CD1c-positive myeloid dendritic cell (primary cell): Measurements from ENCODE around the gene SRD5A1.
A peak's percentile ranks its signal among the peaks of the same experiment; 100 is the strongest.
"Not testable (repeated sequence)": the region's sequence is repeated elsewhere in the genome, so short reads cannot be mapped to it uniquely, and the experiment has no call there.

Experiments used
- DNase-seq: peaks from one replicate; pipeline ENCODE4 v3.0.0-alpha.2; 2016; ENCODE audit errors: extremely low spot score

The SRD5A1 gene

DNA sequence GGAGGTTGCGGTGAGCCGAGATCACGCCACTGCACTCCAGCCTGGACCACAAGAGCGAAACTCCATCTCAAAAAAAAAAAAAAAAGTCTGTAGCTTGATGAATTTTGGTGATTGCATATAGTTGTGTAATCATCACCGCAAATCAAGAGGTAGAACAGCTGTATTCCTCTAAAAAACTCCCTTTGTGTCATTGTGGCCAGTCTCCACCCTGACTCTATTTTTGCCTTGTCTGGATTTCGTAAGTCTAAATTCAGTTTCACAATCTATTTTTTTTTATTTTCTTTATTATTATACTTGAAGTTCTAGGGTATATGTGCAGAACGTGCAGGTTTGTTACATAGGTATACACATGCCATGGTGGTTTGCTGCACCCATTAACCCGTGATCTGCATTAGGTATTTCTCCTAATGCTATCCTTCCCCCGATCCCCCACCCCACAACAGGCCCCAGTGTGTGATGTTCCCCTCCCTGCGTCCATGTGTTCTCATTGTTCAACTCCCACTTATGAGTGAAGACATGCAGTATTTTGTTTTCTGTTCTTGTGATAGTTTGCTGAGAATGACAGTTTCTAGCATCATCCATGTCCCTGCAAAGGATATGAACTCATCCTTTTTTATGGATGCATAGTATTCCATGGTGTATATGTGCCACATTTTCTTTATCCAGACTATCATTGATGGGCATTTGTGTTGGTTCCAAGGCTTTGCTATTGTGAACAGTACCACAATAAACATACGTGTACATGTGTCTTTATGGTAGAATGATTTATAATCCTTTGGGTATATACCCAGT, 12.5 kb downstream of the SRD5A1 start:
- DNase-seq: peak; percentile 37

DNA sequence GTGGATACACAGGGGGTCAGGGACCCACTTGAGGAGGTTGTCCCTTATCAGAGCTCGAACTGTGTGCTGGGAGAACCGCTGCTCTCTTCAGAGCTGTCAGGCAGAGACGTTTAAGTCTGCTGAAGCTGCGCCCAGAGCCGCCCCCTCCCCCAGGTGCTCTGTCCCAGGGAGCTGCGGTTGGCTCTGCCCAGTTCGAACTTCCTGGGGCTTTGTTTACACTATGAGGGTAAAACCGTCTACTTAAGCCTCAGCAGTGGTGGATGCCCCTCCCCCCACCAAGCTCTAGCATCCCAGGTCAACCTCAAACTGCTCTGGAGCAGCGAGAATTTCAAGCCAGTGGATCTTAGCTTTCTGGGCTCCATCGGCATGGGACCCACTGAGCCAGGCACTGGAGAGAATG, 15.9 kb downstream of the SRD5A1 start:
- no peak for DNase-seq

DNA sequence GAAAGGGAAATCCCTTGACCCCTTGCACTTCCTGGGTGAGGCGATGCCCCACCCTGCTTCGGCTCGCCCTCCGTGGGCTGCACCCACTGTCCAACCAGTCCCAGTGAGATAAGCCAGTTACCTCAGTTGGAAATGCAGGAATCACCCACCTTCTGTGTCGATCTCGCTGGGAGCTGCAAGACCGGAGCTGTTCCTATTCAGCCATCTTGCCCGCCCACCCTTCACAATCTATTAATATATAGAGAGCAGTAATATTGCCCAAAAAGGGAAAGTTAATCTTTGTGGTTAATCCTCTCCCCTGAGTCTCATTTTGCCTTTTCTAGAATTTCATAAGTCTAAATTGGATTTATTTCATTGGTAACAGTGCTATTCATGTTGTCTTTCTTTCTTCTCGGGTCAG, 16.4 kb downstream of the SRD5A1 start:
- no peak for DNase-seq

DNA sequence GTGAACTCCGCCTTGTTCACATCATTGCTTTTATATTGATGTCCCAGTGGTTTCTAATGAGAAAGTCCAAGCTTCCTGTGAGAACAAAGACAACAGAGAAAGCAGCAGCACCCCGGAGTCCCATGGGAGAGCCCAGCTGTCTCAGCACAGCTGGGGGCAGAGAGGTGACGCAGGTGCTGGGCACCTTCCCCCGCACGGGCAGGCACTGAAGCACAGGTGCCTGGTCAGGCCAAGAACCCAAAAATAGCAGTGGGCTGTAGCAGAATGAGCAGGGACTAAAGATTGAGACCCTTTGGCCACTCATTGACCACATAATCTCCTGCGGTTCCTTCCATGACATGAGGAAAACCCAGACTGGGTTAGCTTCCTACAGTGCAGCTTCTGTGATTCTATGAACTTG, 18.8 kb downstream of the SRD5A1 start:
- DNase-seq: no peak

DNA sequence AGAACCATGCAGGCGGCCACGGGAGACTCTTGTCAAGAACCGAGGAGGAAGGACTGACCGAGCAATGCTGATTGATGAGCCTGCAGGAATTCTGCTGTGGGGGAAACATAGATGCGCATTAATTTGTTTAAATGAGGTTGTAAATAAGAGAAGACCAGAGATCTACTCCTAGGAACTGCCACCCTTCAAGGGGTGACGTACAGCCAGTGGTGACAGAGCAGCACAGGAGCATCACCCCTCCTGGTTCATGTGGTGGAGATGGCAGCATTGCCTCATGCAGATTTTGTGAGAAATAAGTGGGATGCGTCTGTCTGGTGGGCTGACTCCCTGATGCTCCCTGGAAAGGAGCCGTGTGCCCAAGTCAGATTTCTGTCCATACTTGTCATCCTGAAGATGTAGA, 22.2 kb downstream of the SRD5A1 start:
- no peak for DNase-seq

DNA sequence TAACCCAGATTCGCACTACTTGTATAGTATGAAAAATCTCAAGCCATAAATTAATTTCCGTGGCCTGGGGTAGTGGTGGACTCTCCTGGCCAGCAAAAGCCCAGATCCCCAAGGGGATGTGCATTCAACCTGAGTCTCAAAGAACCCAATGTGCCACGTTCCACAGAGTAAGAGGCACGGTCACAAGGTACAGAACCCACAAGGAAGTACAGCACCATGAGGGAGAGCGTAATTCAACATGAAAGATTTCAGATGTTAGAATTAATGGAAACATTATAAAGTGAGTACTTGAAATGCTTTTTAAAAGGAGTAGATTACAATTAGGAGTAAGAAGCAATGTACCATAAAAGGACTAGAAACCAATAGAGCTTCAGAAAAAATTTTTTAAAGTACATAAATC, 23.4 kb downstream of the SRD5A1 start:
- no peak for DNase-seq

DNA sequence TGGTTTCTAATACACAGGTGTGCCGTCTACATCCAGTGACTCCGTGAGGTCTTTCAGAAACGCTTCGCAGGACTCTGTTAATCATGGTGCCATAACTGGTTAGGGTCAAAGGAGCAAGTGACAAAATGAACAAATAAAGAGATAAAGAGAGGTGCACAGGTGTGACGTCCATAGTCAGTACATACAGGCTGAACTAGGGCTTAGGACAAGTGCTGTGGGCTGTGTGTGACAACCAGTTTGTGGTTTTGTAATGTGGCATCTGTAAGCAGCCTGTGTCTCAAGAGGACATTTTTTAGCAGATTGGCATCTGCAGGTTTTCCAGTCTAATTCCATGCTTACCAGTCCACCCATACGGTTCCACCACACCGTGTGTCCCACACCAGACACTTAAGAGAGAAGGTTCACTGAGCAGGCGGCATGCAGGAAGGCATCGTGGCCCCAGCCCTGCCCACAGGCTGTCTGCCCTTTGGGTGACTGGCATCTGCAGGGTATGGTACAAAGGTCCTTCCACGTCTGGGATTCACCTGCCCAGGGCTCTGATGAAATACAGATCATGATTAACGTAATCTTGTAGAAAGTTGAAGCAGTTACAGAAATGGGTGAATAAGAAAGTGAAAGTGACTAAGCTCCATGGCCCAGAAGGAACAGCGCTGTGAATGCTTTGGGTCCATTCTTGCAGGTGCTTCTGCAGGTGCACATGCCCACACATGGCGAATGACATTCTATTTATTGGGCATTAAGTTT, 26.9 kb downstream of the SRD5A1 start:
- DNase-seq: no peak

DNA sequence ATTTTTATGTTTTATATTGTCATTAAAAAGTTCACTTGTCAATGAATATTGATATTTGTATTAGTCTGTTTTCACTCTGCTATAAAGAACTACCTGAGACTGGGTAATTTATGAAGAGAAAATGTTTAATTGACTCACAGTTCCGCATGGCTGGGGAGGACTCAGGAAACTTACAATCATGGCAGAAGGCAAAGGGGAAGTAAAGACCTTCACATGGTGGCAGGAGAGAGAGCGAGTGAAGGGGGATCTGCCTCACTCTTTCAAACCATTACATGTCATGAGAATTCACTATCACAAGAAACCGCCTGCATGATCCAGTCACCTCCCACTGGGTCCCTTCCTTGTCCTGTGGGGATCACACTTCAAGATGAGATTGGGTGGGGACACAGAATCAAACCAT, 27.4 kb downstream of the SRD5A1 start:
- DNase-seq: no peak

DNA sequence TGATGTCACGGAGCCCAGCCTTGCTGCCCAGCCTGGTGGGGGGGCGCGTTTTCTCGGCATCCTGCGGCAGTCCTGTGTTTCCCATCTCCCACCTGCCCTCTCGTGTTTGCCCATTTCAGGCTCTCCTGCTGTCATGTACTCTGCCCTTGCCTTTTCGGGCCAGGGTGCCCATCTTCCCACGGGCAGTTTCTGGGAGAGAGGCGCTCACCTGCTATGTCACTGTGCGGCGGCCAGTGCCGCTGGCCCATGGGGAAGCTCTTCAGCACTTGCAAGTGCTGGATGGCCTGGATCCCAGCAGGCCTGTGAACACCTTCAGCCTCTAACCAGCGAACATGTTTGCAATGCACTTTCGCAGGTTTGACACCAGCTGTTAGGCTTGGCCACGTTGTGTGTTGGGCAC, 33.5 kb downstream of the SRD5A1 start:
- no peak for DNase-seq

DNA sequence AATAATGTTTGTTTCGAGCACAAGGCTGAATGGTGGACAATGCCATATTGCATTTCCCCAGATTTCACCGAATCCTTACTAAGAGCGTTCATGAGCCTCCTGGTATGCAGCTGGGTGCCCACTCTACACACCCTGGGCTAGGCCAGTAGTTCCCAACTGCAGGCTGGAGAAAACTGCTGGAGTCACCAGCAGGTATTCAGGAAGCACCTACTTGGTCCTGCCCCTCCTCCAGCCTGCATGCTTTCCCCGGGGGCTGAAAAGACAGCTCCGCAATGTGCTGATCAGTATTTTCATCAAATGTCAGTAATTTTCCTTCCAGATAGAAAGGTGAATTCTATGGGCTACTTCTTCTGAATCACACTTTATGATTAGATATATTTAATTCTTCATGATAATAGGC, 34.4 kb downstream of the SRD5A1 start:
- DNase-seq: no peak

DNA sequence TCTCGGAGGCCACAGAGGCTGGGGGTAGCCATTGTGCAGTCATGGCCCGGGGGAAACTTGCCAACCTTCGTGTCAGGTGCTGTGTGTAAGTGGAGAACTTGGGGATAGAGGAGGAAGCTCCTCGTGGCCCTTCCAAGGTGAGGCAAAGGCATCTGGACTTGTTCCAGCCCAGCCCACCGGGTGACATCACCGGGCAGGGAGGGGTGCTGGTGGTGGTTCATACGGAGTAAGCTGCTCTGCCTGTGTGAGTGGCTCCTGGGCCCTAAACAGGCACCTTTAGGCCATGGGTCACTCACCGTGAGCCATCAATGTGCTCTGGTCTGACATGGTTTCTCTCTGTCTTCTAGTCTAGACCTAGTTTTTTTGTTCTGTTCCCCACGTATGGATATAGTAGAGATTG, 35.5 kb downstream of the SRD5A1 start:
- DNase-seq: not testable (repeated sequence)

DNA sequence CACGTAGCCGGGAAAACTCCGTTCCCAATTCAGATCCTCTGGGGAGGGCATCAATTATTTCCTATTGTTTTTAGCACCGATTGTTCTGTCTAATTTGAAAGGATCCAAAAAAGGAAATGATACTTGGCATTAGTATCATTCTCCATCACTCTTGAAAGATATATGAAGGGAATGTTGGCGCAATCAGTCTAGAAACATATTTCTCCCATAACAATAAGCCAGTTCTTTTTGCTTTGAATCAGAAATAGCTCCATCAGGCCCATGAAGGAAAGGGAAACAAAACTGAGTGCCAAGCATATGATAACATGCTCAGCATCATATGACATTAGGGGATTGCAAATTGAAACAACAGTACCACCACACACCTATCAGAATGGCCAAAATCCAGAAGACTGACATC, 39.8 kb downstream of the SRD5A1 start:
- no peak for DNase-seq

DNA sequence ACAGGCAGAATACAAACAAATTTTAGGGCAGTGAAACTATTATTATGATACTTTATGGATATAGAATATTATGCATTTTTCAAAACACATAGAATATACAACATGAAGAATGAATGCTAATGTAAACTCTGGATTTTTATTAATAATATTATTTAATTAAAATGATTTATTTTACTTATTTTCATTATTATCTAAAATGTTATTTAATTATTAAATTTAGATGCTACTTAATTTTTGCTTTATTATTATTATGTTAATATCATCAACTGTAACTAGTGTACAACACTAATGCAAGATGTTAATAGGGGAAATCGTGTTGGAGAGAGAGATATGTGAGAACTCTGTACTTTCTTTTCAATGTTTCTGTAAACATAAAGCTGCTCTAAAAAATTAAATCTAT, 40.7 kb downstream of the SRD5A1 start:
- DNase-seq: no peak

DNA sequence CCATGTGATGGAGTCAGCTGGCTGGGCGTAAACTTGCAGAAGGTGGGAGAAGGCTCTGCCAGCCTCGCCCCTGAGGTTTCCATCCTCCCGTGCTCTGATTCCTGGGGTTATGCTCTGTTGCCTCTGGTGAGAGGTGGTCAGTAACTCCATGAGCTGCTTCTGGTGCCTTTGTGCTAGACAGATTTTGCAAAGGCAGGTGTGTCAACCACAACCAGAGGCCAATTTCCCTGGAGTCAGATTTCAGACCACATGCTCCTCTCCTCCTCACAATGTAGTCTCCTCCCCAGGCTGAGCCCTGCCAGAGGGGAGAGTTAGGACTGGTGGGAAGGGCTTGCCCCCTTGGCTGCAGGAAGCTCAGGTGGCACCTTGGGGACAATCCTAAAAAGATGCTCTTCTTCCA, 41.2 kb downstream of the SRD5A1 start:
- DNase-seq: no peak

DNA sequence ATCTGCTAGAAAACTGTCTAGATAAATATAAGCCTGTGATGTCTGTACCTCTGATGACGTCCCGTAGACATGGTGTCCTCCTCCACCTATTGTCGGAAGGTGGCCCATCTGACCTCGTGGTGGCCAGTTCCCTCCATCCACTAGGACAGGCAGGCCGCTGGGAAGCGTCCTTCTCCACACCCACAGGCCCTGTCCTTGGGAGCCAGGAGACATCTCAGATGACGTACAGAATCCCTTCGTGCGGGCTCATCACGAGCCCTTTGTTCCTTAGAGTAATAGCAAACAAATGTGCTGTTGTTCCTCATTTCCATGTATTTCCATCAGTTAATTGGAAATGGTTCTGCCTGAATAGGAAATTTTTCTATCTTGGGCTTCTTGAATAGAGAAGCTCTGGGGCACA, 41.6 kb downstream of the SRD5A1 start:
- no peak for DNase-seq

DNA sequence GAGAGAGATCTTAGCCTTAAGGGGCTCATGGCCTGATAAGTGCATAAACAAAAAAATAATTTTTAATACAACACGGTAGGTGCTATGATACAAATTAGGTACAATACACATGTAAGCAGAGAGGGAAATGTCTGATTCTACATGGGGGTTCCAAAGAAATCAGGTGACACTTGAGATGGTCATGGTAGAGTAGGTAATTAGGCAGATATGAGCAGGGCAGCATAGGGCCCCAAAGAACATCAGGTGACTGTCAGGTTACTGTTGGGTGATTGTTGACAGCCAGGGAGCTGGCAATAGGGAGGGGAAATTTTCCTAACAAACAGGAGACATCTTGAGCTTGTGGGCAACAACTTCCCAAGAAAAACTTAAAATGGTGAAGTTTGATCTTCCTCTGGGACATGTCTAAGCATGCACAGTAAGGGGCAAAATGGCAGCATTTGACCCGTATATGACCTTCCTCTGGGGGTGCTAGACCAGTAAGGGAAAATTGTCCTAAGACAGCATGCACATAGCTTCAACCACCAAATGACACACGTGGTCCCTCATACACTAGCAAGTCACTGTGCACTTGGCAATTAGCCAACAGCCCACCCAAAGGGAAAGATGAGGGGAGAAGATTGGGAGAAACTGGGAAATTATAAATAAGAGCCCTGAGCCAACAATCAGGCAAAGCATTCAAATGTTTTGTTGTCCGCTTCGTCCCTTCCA, 42.7 kb downstream of the SRD5A1 start:
- DNase-seq: no peak

DNA sequence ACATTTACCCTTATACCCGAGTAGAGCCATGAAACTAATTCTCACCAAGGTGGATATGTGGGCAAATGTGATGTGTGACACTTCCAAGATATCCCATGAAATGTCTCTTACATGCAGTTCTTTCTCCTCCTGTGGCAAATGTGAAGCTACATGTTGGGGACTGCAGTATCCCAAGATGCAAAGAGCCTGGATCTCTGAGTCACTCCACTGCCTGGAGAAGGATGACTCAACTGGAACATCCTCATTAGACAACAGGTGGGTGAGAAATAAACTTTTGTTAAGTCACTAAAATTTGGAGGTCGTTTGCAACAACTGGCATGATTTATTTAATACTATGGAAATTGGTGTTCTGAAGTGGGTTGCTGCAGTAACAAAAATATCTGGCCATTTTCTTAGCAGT, 43.5 kb downstream of the SRD5A1 start:
- DNase-seq: no peak

DNA sequence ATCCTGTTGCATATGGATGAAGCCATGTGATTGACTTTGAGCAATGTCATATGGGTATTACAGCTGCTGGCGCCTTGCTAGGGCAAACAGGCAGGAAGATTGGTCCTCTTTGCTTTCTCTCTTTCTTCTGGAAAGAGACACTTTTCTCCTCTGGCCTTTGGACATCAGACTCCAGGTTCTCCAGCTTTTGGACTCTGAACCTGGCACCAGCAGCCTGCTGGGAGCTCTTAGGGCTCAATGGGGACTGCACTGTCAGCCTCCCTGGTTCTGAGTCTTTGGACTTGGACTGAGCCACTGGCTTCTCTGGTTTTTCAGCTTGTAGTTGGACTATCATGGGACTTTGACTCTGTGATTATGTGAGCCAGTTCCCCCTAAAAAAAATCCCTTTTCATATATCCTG, 45.1 kb downstream of the SRD5A1 start:
- DNase-seq: no peak

DNA sequence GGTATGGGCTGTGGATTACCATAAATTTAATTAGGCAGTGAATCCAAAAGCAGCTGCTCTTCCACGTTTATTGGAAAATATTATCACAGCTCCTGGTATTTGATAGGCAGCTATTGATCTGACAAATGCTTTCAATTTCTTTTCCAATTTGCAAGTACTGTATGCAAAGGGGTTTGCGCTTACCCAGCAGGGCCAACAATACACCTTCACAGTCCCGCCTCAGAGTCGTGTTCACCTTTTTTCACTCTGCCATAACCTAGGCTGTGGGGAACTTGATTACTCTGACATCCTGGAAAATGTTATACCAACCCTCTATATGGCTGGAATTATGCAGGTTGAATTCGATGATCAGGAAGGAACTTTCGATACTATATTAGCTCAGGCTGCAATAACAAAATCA, 47.7 kb downstream of the SRD5A1 start:
- no peak for DNase-seq

DNA sequence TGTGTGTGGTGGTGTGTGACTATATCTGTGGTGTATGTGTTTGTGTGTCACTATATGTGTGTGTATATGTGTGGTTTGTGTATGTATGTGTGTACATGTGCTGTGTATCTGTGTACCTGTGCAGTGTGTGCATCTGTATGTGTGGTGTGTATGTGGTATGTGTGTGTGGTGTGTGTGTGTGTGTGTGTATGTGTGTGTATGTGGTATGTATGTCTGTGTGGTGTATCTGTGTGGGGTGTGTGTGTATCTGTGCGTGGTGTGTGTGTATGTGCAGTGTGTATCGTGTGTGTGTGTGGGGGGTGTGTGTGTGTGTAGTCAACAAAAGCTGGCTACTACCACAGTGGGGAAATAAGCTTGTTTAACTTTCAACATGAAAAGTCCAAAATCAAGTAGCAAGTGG, 48.4 kb downstream of the SRD5A1 start:
- no peak for DNase-seq

DNA sequence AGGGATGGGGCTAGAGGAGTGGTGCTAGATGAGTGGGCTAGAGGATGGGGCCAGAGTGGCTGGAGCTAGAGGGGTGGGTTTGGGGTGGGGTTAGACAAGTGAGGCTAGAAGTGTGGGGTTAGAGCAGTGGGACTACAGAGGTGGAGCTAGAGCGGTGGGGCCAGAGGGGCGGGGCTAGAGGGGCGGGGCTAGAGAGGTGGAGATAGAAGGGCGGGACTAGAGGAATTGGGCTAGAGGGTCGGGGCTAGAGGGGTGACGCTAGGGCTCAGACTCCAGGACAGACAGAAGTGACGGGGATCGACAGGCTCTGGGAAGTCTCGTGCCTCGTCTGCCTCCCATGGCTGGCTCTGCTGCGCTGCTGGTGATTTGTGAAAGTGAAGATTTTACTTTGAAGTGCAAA, 49.0 kb downstream of the SRD5A1 start:
- DNase-seq: no peak

DNA sequence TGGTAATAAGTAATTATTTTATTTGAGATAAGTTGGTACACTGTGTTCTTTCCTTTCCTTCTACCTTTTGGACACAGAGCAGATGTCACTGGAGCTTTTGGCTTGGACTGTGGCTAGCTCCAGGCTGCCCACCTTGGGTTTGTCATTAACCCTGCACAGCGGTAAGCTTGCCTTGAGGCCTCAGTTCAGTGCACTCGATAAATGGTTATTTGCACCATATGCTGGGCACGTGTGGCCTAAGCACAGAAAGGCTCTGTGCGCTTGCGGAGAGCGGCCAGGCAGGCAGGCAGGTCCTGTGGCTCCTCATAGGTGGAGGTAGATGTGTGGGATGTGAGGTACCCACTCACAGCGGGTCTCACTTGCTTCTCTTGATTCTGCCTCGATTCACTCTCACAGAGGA, 50.0 kb downstream of the SRD5A1 start:
- DNase-seq: no peak

DNA sequence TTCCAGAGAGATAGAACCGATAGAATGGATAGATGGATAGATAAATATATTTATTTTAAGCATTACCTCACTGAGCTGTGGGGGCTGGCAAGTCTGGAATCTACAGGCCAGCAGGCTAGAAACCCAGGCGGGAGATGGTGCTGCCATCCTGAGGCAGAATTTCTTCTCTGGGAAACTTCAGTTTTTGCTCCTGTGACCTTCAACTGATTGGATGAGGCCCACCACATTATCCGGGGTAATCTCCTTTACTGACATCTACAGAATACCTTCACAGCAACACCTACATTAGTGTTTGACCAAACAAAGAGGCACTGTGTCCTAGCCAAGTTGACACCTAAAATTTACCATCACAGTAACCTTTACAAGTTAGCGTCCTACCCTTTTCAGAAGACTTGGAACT, 50.8 kb downstream of the SRD5A1 start:
- DNase-seq: no peak
